Measurements from ENCODE around the gene NDST1. TPM values are rescaled to one million over a fixed set of nuclear protein-coding genes. Genes with fewer than 3 reads are reported as not detected.

The NDST1 gene
- total RNA-seq (2021; fragmentation: NEBNext Ultra II Directional; extraction: Animal tissue kit (Norgen Biotek cat#: 25700)): 100 to 1,000 TPM; 126 to 199 (median 147) TPM
- long read RNA-seq, partial matches to known transcripts: 15 of 46 reads
- long read RNA-seq, other reads (novel, unspliced or antisense): 31 of 46 reads

GRCh38 chr5:150507474-150508276 lies at the start of gene NDST1:
Gene NDST1, plus strand, starts transcription at chr5:150508131. Its CDS starts 13,124 bp downstream, at chr5:150521255.
- TF ChIP-seq CTCF (IDR thresholded peaks at IDR 0.05): no peak
- peaks cover 68% of the 10 kb centered on the region for H3K4me1 Mint-ChIP-seq (ENCODE audit: low read depth)
- H3K9me3 Mint-ChIP-seq: no peaks in the 10 kb centered on the region
- H3K27ac Mint-ChIP-seq: peak within 1 kb of the TSS; percentile 61
- peaks cover 3% of the 10 kb centered on the region for H3K27me3 Mint-ChIP-seq (ENCODE audit: insufficient read depth)
- DNase-seq: no peak
- peaks cover 5% of the 10 kb centered on the region; the same call in 1 of the 2 replicates for H3K36me3 Mint-ChIP-seq (ENCODE audit: low read depth)
- no peak within 1 kb of the TSS; the same call in 1 of the 2 replicates for H3K4me3 Mint-ChIP-seq

GRCh38 chr5:150458802-150459557 lies 49.0 kb upstream of the NDST1 start:
- H3K27ac Mint-ChIP-seq: peak overlapping the region; percentile 44
- peak; percentile 89 for TF ChIP-seq CTCF (IDR thresholded peaks at IDR 0.05)
- H3K9me3 Mint-ChIP-seq: no peaks in the 10 kb centered on the region
- no peaks in the 10 kb centered on the region for H3K36me3 Mint-ChIP-seq (ENCODE audit: low read depth)
- peak; percentile 33 for DNase-seq
- no peaks in the 10 kb centered on the region; the same call in 1 of the 2 replicates for H3K27me3 Mint-ChIP-seq (ENCODE audit: insufficient read depth)
- H3K4me1 Mint-ChIP-seq (ENCODE audit: low read depth): peaks cover 23% of the 10 kb centered on the region
- 0 out of 2 replicates have a peak overlapping the region, but pooled peaks have one; percentile 22 for H3K4me3 Mint-ChIP-seq

- Mint-ChIP-seq H3K4me1 (ENCODE audit: low read depth) (peaks cover 31% of the 10 kb centered on the region), H3K36me3 (ENCODE audit: low read depth) (no peaks in the 10 kb centered on the region), H3K27me3 (ENCODE audit: insufficient read depth) (no peaks in the 10 kb centered on the region; the same call in 1 of the 2 replicates), H3K9me3 (no peaks in the 10 kb centered on the region), H3K27ac (no peak overlapping the region), H3K4me3 (no peak overlapping the region)
- TF ChIP-seq CTCF (IDR thresholded peaks at IDR 0.05): no peak
- no peak for DNase-seq
These were observed 47.1 kb upstream of the NDST1 start for GRCh38 chr5:150460781-150461180.

GRCh38 chr5:150461231-150461630 lies 46.7 kb upstream of the NDST1 start:
- H3K4me3 Mint-ChIP-seq: no peak overlapping the region
- H3K27me3 Mint-ChIP-seq (ENCODE audit: insufficient read depth): no peaks in the 10 kb centered on the region; the same call in 1 of the 2 replicates
- H3K4me1 Mint-ChIP-seq (ENCODE audit: low read depth): peaks cover 31% of the 10 kb centered on the region
- no peaks in the 10 kb centered on the region for H3K36me3 Mint-ChIP-seq (ENCODE audit: low read depth)
- no peak overlapping the region for H3K27ac Mint-ChIP-seq
- no peak for DNase-seq
- no peak for TF ChIP-seq CTCF (IDR thresholded peaks at IDR 0.05)
- no peaks in the 10 kb centered on the region for H3K9me3 Mint-ChIP-seq

- Mint-ChIP-seq H3K4me3 (no peak overlapping the region), H3K27ac (no peak overlapping the region), H3K9me3 (no peaks in the 10 kb centered on the region), H3K36me3 (ENCODE audit: low read depth) (no peaks in the 10 kb centered on the region), H3K4me1 (ENCODE audit: low read depth) (peaks cover 35% of the 10 kb centered on the region), H3K27me3 (ENCODE audit: insufficient read depth) (no peaks in the 10 kb centered on the region; the same call in none of the 2 replicates)
- no peak for DNase-seq
- no peak for TF ChIP-seq CTCF (IDR thresholded peaks at IDR 0.05)
These were observed 43.3 kb upstream of the NDST1 start for GRCh38 chr5:150464554-150465012.
